SK-N-MC (cell line): Measurements from ENCODE around the gene ZNF644.

Experiments
- EZH2 ChIP-seq: fragments of 200-600 bp; sonication (generic); IDR thresholded peaks from one replicate; pipeline ENCODE4 v1.6.1; 2017; ENCODE audit warnings: antibody characterized with exemption
- POLR2AphosphoS5 ChIP-seq: IDR thresholded peaks from 2 replicates; pipeline ENCODE4 v1.6.1; 2012; ENCODE audit warnings: mild to moderate bottlenecking, low read depth, low read length, borderline replicate concordance

- TF ChIP-seq EZH2 (no peak), POLR2AphosphoS5 (no peak)
Observed at GRCh38 chr1:90926971-90927370, 94.9 kb downstream of the ZNF644 start.
